HG03354 (cell line): ENCODE data around the gene SPTLC1.
"Not testable (repeated sequence)": the region's sequence is repeated elsewhere in the genome, so short reads cannot be mapped to it uniquely, and the experiment has no call there.

Source experiments
- ATAC-seq: cut with Tn5 transposase; IDR thresholded peaks from one replicate; pipeline ENCODE4 v1.9.1; 2021; ENCODE audit warnings: mild to moderate bottlenecking; ENCODE audit not compliant: unreplicated experiment, poor library complexity, severe bottlenecking

Gene SPTLC1

GRCh38 chr9:92036756-92037155 is 78.5 kb downstream of the SPTLC1 start:
- ATAC-seq = no peak

- ATAC-seq = no peak
These were observed 78.8 kb downstream of the SPTLC1 start for GRCh38 chr9:92036411-92036746.

GRCh38 chr9:92035687-92036410 is 79.4 kb downstream of the SPTLC1 start:
- ATAC-seq = no peak

- no peak for ATAC-seq
These were observed 80.1 kb downstream of the SPTLC1 start for GRCh38 chr9:92035146-92035545.

- no peak for ATAC-seq
These were observed 81.2 kb downstream of the SPTLC1 start for GRCh38 chr9:92033991-92034390.

- no peak for ATAC-seq
These were observed 81.9 kb downstream of the SPTLC1 start for GRCh38 chr9:92033307-92033706.

- ATAC-seq = no peak
These were observed 82.3 kb downstream of the SPTLC1 start for GRCh38 chr9:92032891-92033290.

- ATAC-seq = no peak
These were observed 84.8 kb downstream of the SPTLC1 start for GRCh38 chr9:92030367-92030766.

GRCh38 chr9:92029553-92029952 is 85.7 kb downstream of the SPTLC1 start:
- no peak for ATAC-seq

- no peak for ATAC-seq
These were observed 88.8 kb downstream of the SPTLC1 start for GRCh38 chr9:92026206-92027002.

- ATAC-seq = not testable (repeated sequence)
These were observed 93.2 kb downstream of the SPTLC1 start for GRCh38 chr9:92021785-92022541.

GRCh38 chr9:92019658-92020057 is 95.6 kb downstream of the SPTLC1 start:
- no peak for ATAC-seq

- no peak for ATAC-seq
These were observed 104.3 kb downstream of the SPTLC1 start for GRCh38 chr9:92010705-92011536.

- not testable (repeated sequence) for ATAC-seq
These were observed 105.0 kb downstream of the SPTLC1 start for GRCh38 chr9:92010253-92010652.

- no peak for ATAC-seq
These were observed 107.2 kb downstream of the SPTLC1 start for GRCh38 chr9:92008041-92008440.

- no peak for ATAC-seq
These were observed 111.2 kb downstream of the SPTLC1 start for GRCh38 chr9:92004045-92004392.

GRCh38 chr9:92003308-92004044 is 111.7 kb downstream of the SPTLC1 start:
- ATAC-seq = no peak

GRCh38 chr9:92001948-92002347 is 113.3 kb downstream of the SPTLC1 start:
- not testable (repeated sequence) for ATAC-seq

GRCh38 chr9:92001244-92001643 is 114.0 kb downstream of the SPTLC1 start:
- no peak for ATAC-seq
